ENCODE data around the gene ANKS1B.

ANKS1B gene

GRCh38 chr12:99765469-99766114 is 219.1 kb downstream of the ANKS1B start:
- no peak for TF ChIP-seq CTCF (IDR thresholded peaks at IDR 0.05)
- peaks cover 0 to 41% (median 10%) of the 10 kb centered on the region in 4 donors for H3K4me1 ChIP-seq
- intact Hi-C loops (cut with DNase I; ENCODE audit: low total_unique reads), result loop anchor here (10.0 kb wide), 1 partner anchor 721 kb away; no protein-coding TSS in a partner anchor
- no peaks in the 10 kb centered on the region for H3K27me3 ChIP-seq
- no peak for DNase-seq
- no peaks in the 10 kb centered on the region for H3K36me3 ChIP-seq
- no peak overlapping the region for H3K4me3 ChIP-seq
- peak overlapping the region; percentile 23 to 60 for H3K27ac ChIP-seq
- H3K9me3 ChIP-seq, result no peaks in the 10 kb centered on the region

- intact Hi-C loops (cut with DNase I; ENCODE audit: low total_unique reads), result no loop called here
- DNase-seq, result no peak
- Histone ChIP-seq H3K27ac (no peak overlapping the region), H3K4me1 (peaks cover 0 to 22% (median 0%) of the 10 kb centered on the region in 4 donors), H3K4me3 (no peak overlapping the region), H3K36me3 (no peaks in the 10 kb centered on the region), H3K27me3 (no peaks in the 10 kb centered on the region), H3K9me3 (no peaks in the 10 kb centered on the region)
- no peak for TF ChIP-seq CTCF (IDR thresholded peaks at IDR 0.05)
Measured at GRCh38 chr12:99759444-99759843, 225.3 kb downstream of the ANKS1B start.

GRCh38 chr12:99758997-99759396 is 225.7 kb downstream of the ANKS1B start:
- no peak for TF ChIP-seq CTCF (IDR thresholded peaks at IDR 0.05)
- intact Hi-C loops (cut with DNase I; ENCODE audit: low total_unique reads), result no loop called here
- no peak for DNase-seq

GRCh38 chr12:99752740-99753139 is 232.0 kb downstream of the ANKS1B start:
- DNase-seq, result no peak
- Histone ChIP-seq H3K27me3 (no peaks in the 10 kb centered on the region), H3K9me3 (peaks cover 0 to 6% (median 0%) of the 10 kb centered on the region in 3 donors), H3K4me3 (no peak overlapping the region), H3K27ac (no peak overlapping the region), H3K36me3 (peaks cover 0 to 4% (median 0%) of the 10 kb centered on the region in 3 donors), H3K4me1 (peaks cover 0 to 5% (median 0%) of the 10 kb centered on the region in 4 donors)
- intact Hi-C loops (cut with DNase I; ENCODE audit: low total_unique reads), result no loop called here
- TF ChIP-seq CTCF (IDR thresholded peaks at IDR 0.05), result no peak

More at GRCh38 chr12:99758997-99759396, 225.7 kb downstream of the ANKS1B start:
- Histone ChIP-seq H3K27ac (no peak overlapping the region), H3K4me1 (peaks cover 0 to 22% (median 0%) of the 10 kb centered on the region in 4 donors), H3K9me3 (no peaks in the 10 kb centered on the region), H3K4me3 (no peak overlapping the region), H3K36me3 (no peaks in the 10 kb centered on the region), H3K27me3 (no peaks in the 10 kb centered on the region)

- intact Hi-C loops (cut with DNase I; ENCODE audit: low total_unique reads), result no loop called here
- no peak for TF ChIP-seq CTCF (IDR thresholded peaks at IDR 0.05)
Measured at GRCh38 chr12:99746538-99746937, 238.2 kb downstream of the ANKS1B start.

More at GRCh38 chr12:99746538-99746937, 238.2 kb downstream of the ANKS1B start:
- DNase-seq, result no peak
- Histone ChIP-seq H3K4me1 (peaks cover 0 to 31% (median 0%) of the 10 kb centered on the region in 4 donors), H3K9me3 (no peaks in the 10 kb centered on the region), H3K4me3 (no peak overlapping the region), H3K36me3 (no peaks in the 10 kb centered on the region), H3K27me3 (no peaks in the 10 kb centered on the region), H3K27ac (peak overlapping the region in 1 of 2 donors; percentile 7)
